Fibroblast of the aortic adventitia (primary cell): ENCODE results near the gene CORO1C. TPM values are rescaled to one million over a fixed set of nuclear protein-coding genes. Genes with fewer than 3 reads are reported as not detected.
A peak's percentile ranks its signal among the peaks of the same experiment; 100 is the strongest.

Experiments used
- DNase-seq: peaks from one replicate; pipeline ENCODE4 v3.0.0-alpha.2; 2010; ENCODE audit warnings: low read depth
- H3K4me3 ChIP-seq: 2 replicates; pipeline ENCODE4 v1.5.1; 2011; ENCODE audit warnings: low read depth, mild to moderate bottlenecking, control low read depth, low read length, moderate library complexity
- CTCF ChIP-seq: IDR thresholded peaks from 2 replicates; pipeline ENCODE4 v1.5.1; 2011; ENCODE audit warnings: mild to moderate bottlenecking, low read length, control low read depth, inconsistent platforms; ENCODE audit not compliant: insufficient read depth
- total RNA-seq: library from RNA; depleted of rRNA; stranded (reverse); fragments of >200 nt; gene quantifications from 2 replicates; pipeline ENCODE4 v1.2.3, GENCODE V29; 2012; ENCODE audit warnings: low replicate concordance

The CORO1C gene
- total RNA-seq, 1 donor, result 202 TPM

- no peak for DNase-seq
- H3K4me3 ChIP-seq, result no peak overlapping the region
- no peak for TF ChIP-seq CTCF
Observed at GRCh38 chr12:108675792-108676191, 55.5 kb downstream of the CORO1C start.

GRCh38 chr12:108672054-108672453, 59.3 kb downstream of the CORO1C start:
- H3K4me3 ChIP-seq, result no peak overlapping the region
- no peak for DNase-seq
- TF ChIP-seq CTCF, result no peak

- no peak for DNase-seq
- no peak for TF ChIP-seq CTCF
- H3K4me3 ChIP-seq, result no peak overlapping the region
Observed at GRCh38 chr12:108671110-108671509, 60.2 kb downstream of the CORO1C start.

GRCh38 chr12:108670066-108670631, 61.2 kb downstream of the CORO1C start:
- DNase-seq, result no peak
- no peak for TF ChIP-seq CTCF
- H3K4me3 ChIP-seq, result no peak overlapping the region

- no peak overlapping the region for H3K4me3 ChIP-seq
- no peak for TF ChIP-seq CTCF
- DNase-seq, result peak; percentile 83
Observed at GRCh38 chr12:108668542-108668941, 62.8 kb downstream of the CORO1C start.

GRCh38 chr12:108668063-108668462, 63.3 kb downstream of the CORO1C start:
- no peak for DNase-seq
- no peak for TF ChIP-seq CTCF
- H3K4me3 ChIP-seq, result no peak overlapping the region

- TF ChIP-seq CTCF, result no peak
- DNase-seq, result no peak
- no peak overlapping the region for H3K4me3 ChIP-seq
Observed at GRCh38 chr12:108667349-108667748, 64.0 kb downstream of the CORO1C start.
